Right cardiac atrium (tissue), 5 donors: ENCODE data around the gene NET1. TPM values are rescaled to one million over a fixed set of nuclear protein-coding genes. Genes with fewer than 3 reads are reported as not detected.
A peak's percentile ranks its signal among the peaks of the same experiment; 100 is the strongest.
"Not testable (repeated sequence)": the region's sequence is repeated elsewhere in the genome, so short reads cannot be mapped to it uniquely, and the experiment has no call there.

Source experiments
- ATAC-seq, 2 donors: fragments of 200-7000 bp; cut with Tn5 transposase; one replicate each; pipeline versions ENCODE4 v1.8.0 to v1.9.1; 2020; ENCODE audit warnings: moderate library complexity in 2 of 2, mild to moderate bottlenecking in 1 of 2
- DNase-seq, 3 donors: peaks; one replicate each; pipeline ENCODE4 v3.0.0-alpha.2; 2020
- H3K27ac ChIP-seq: one replicate; pipeline ENCODE4 v1.5.1; 2013; ENCODE audit warnings: mild to moderate bottlenecking, low read length, control low read depth, moderate library complexity
- H3K27me3 ChIP-seq: one replicate; pipeline ENCODE4 v1.6.1; 2013; ENCODE audit not compliant: control insufficient read depth, insufficient read depth
- H3K4me1 ChIP-seq: one replicate; pipeline ENCODE4 v1.6.1; 2013; ENCODE audit warnings: low read length; ENCODE audit not compliant: control insufficient read depth, insufficient read depth
- H3K4me3 ChIP-seq: one replicate; pipeline ENCODE4 v1.5.1; 2013; ENCODE audit warnings: low read length, control low read depth
- H3K9me3 ChIP-seq: one replicate; pipeline ENCODE4 v1.6.1; 2013; ENCODE audit warnings: low read length; ENCODE audit not compliant: control insufficient read depth
- WGBS: extraction: QIAGEN DNeasy Blood & Tissue Kit; methylation state at CpG from one replicate; pipeline ENCODE4 v1.1.7; 2013; 5-methylcytosine and 5-hydroxymethylcytosine counted together
- intact Hi-C, 4 donors: fragments of 100-400 bp; cut with DNase I; formaldehyde crosslinking; loops; one replicate each; pipeline versions ENCODE4 v1.11.0 to v1.14.0; 2022 to 2023
- polyA plus RNA-seq: library from polyadenylated mRNA; stranded (reverse); fragments of 200-250 nt; gene quantifications from one replicate; pipeline ENCODE4 v1.2.3, GENCODE V29; 2013
- total RNA-seq, 4 donors: library from RNA; stranded (reverse); fragmentation: NEBNext Ultra II Directional; extraction: Animal tissue kit (Norgen Biotek cat#: 25700); gene quantifications; one replicate each; pipeline ENCODE4 v1.2.1, GENCODE V29; 2021
- donor health status: healthy with polysubstance abuse.
- donor health status: DM: no; HTN: yes; CAD: no.
- donor health status: DM: no; HTN: no; CAD: no.
- donor health status: DM: no; HTN: yes; CAD: no; lungs with severe emphysema.
- donor health status: DM: yes; HTN: yes; CAD: no.

NET1 gene
- total and polyA plus RNA-seq, 5 donors, result 6.7 to 26.6 (median 16.9) TPM

- Histone ChIP-seq H3K4me1 (no peaks in the 10 kb centered on the region), H3K27ac (no peak overlapping the region), H3K4me3 (no peak overlapping the region), H3K27me3 (no peaks in the 10 kb centered on the region), H3K9me3 (no peaks in the 10 kb centered on the region)
- intact Hi-C loops, result no loop called here
- DNase-seq (no peak), ATAC-seq (no peak)
- WGBS, result 77% methylated on average over 9 of the region's 9 CpGs
These were observed 11.7 kb upstream of the NET1 start for GRCh38 chr10:5400468-5401240.

GRCh38 chr10:5402798-5403197 is 9.6 kb upstream of the NET1 start:
- H3K4me1 ChIP-seq, result peaks cover 2% of the 10 kb centered on the region
- no peak overlapping the region for H3K27ac ChIP-seq
- WGBS, result 87% methylated on average over 3 of the region's 3 CpGs
- ATAC-seq (peak; percentile 53 to 54), DNase-seq (no peak)
- no peaks in the 10 kb centered on the region for H3K27me3 ChIP-seq
- H3K9me3 ChIP-seq, result no peaks in the 10 kb centered on the region
- H3K4me3 ChIP-seq, result no peak overlapping the region
- intact Hi-C loops, result no loop called here

- Histone ChIP-seq H3K9me3 (no peaks in the 10 kb centered on the region), H3K4me1 (peaks cover 2% of the 10 kb centered on the region), H3K27ac (no peak within 1 kb of the TSS), H3K27me3 (no peaks in the 10 kb centered on the region), H3K4me3 (peak within 1 kb of the TSS; percentile 15)
- peak in 1 of 3 donors; percentile 35 for DNase-seq
- peak; percentile 70 to 95 for ATAC-seq
- intact Hi-C loops, result no loop called here
- 62% methylated on average over 8 of the region's 8 CpGs for WGBS
These were observed 7.9 kb upstream of the NET1 start, which contains the start of gene TUBAL3 for GRCh38 chr10:5404208-5405041. Gene TUBAL3 (minus strand): TSS chr10:5404828. CDS start chr10:5404792, 36 bp downstream.

- Histone ChIP-seq H3K27me3 (no peaks in the 10 kb centered on the region), H3K4me1 (peaks cover 2% of the 10 kb centered on the region), H3K27ac (no peak overlapping the region), H3K4me3 (no peak overlapping the region), H3K9me3 (no peaks in the 10 kb centered on the region)
- DNase-seq, result no peak
- WGBS, result 53% methylated on average over 1 of the region's 1 CpG
- ATAC-seq, result no peak
- intact Hi-C loops, result no loop called here
These were observed 5.4 kb upstream of the NET1 start for GRCh38 chr10:5406918-5407317.

GRCh38 chr10:5410787-5411186 is 1.6 kb upstream of the NET1 start:
- H3K4me1 ChIP-seq, intact Hi-C loops, H3K27ac ChIP-seq, H3K27me3 ChIP-seq, ATAC-seq, H3K9me3 ChIP-seq, H3K4me3 ChIP-seq, DNase-seq: not testable (repeated sequence)

GRCh38 chr10:5411941-5412276 is 448 bp upstream of the NET1 start:
- ATAC-seq, result peak in 1 of 2 donors; percentile 4
- Histone ChIP-seq H3K9me3 (no peaks in the 10 kb centered on the region), H3K27ac (no peak overlapping the region), H3K4me1 (peaks cover 2% of the 10 kb centered on the region), H3K27me3 (no peaks in the 10 kb centered on the region), H3K4me3 (peak overlapping the region; percentile 91)
- DNase-seq, result no peak
- intact Hi-C loops, result no loop called here
- 34% methylated on average over 3 of the region's 3 CpGs for WGBS

GRCh38 chr10:5413012-5413938 is 918 bp downstream of the NET1 start:
- DNase-seq (peak in 1 of 3 donors; percentile 39), ATAC-seq (peak; percentile 8 to 36)
- H3K27me3 ChIP-seq, result no peaks in the 10 kb centered on the region
- intact Hi-C loops, result no loop called here
- H3K27ac ChIP-seq, result peak overlapping the region; percentile 45
- WGBS, result 19% methylated on average over 20 of the region's 20 CpGs
- H3K4me3 ChIP-seq, result peak overlapping the region; percentile 91
- no peaks in the 10 kb centered on the region for H3K4me1 ChIP-seq
- no peaks in the 10 kb centered on the region for H3K9me3 ChIP-seq

GRCh38 chr10:5416981-5417380 is 4.6 kb downstream of the NET1 start:
- no peak for ATAC-seq
- DNase-seq, result no peak
- WGBS, result 87% methylated on average over 11 of the region's 11 CpGs
- no peaks in the 10 kb centered on the region for H3K27me3 ChIP-seq
- intact Hi-C loops, result no loop called here
- H3K9me3 ChIP-seq, result no peaks in the 10 kb centered on the region
- no peak overlapping the region for H3K27ac ChIP-seq
- no peaks in the 10 kb centered on the region for H3K4me1 ChIP-seq
- no peak overlapping the region for H3K4me3 ChIP-seq

- intact Hi-C loops, result no loop called here
- Histone ChIP-seq H3K27ac (no peak overlapping the region), H3K9me3 (no peaks in the 10 kb centered on the region), H3K4me1 (no peaks in the 10 kb centered on the region), H3K27me3 (no peaks in the 10 kb centered on the region), H3K4me3 (no peak overlapping the region)
- DNase-seq (no peak), ATAC-seq (no peak)
These were observed 6.2 kb downstream of the NET1 start for GRCh38 chr10:5418584-5418983.

GRCh38 chr10:5419466-5420094 is 7.2 kb downstream of the NET1 start:
- ATAC-seq (no peak), DNase-seq (no peak)
- Histone ChIP-seq H3K27ac (no peak overlapping the region), H3K27me3 (no peaks in the 10 kb centered on the region), H3K9me3 (no peaks in the 10 kb centered on the region), H3K4me1 (no peaks in the 10 kb centered on the region), H3K4me3 (no peak overlapping the region)
- intact Hi-C loops, result no loop called here
- WGBS, result 94% methylated on average over 3 of the region's 3 CpGs
